Upper lobe of left lung (tissue), 4 donors: ENCODE data around the gene GRHL1.

Source experiments
- EP300 ChIP-seq, 4 donors: sonication (generic); formaldehyde crosslinking; IDR thresholded peaks; one replicate each; pipeline ENCODE4 v1.5.1; 2017; ENCODE audit warnings: antibody characterized with exemption in 4 of 4, control low read depth in 2 of 4
- POLR2A ChIP-seq, 4 donors: fragments of 450-650 bp; IDR thresholded peaks; one replicate each; pipeline ENCODE4 v1.5.1; 2016 to 2017; ENCODE audit warnings: antibody characterized with exemption in 4 of 4, mild to moderate bottlenecking in 2 of 4
- POLR2AphosphoS5 ChIP-seq, 2 donors: sonication (generic); formaldehyde crosslinking; IDR thresholded peaks; one replicate each; pipeline ENCODE4 v1.5.1; 2017; ENCODE audit warnings: antibody characterized with exemption in 2 of 2
- TF ChIP-seq, protein P1 (sequence below), 6 experiments: fragments of 450-650 bp in 4 of 6; fragments of 200-600 bp in 2 of 6; sonication (generic) in 2 of 6; IDR thresholded peaks; one replicate each; pipeline ENCODE4 v1.5.1; 2016 to 2019; ENCODE audit warnings: antibody characterized with exemption in 6 of 6

DNA sequence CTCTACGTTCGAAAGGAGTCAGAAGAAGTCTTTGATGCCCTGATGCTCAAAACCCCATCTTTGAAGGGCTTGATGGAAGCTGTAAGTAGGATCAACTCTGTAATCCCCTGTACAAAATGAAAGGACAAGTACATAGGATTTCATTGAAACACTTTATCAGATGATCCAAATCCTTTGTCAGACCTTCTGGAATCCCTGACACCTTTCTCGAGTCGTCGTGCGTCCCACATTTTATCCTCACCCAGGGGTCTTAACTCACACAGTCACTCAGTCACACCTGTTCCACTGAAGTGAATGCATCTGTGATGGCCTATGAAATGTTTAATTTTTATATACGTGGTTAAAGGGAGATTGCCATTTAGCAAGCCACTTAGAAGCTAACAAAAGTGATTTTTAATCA, 44.8 kb downstream of the GRHL1 start:
- TF ChIP-seq, protein P1, sequence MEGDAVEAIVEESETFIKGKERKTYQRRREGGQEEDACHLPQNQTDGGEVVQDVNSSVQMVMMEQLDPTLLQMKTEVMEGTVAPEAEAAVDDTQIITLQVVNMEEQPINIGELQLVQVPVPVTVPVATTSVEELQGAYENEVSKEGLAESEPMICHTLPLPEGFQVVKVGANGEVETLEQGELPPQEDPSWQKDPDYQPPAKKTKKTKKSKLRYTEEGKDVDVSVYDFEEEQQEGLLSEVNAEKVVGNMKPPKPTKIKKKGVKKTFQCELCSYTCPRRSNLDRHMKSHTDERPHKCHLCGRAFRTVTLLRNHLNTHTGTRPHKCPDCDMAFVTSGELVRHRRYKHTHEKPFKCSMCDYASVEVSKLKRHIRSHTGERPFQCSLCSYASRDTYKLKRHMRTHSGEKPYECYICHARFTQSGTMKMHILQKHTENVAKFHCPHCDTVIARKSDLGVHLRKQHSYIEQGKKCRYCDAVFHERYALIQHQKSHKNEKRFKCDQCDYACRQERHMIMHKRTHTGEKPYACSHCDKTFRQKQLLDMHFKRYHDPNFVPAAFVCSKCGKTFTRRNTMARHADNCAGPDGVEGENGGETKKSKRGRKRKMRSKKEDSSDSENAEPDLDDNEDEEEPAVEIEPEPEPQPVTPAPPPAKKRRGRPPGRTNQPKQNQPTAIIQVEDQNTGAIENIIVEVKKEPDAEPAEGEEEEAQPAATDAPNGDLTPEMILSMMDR (IDR thresholded peaks at IDR 0.05) = no peak
- TF ChIP-seq EP300 (IDR thresholded peaks at IDR 0.05) (no peak), POLR2AphosphoS5 (IDR thresholded peaks at IDR 0.05) (no peak), POLR2A (IDR thresholded peaks at IDR 0.05) (no peak)
